Body of pancreas (tissue), 4 donors: ENCODE data around the gene NCOR1. TPM values are rescaled to one million over a fixed set of nuclear protein-coding genes. Genes with fewer than 3 reads are reported as not detected.
A peak's percentile ranks its signal among the peaks of the same experiment; 100 is the strongest.

Experiments used
- ATAC-seq: fragments of 150-250 bp; one replicate; pipeline ENCODE4 v1.9.1; 2016
- DNase-seq, 4 donors: peaks; one replicate each; pipeline ENCODE4 v3.0.0-alpha.2; 2019
- H3K27ac ChIP-seq, 4 donors: fragments of 200-600 bp; sonication (generic); 1 replicate in 3 of 4; 2 replicates in 1 of 4; pipeline versions ENCODE4 v1.5.1 to v1.6.1; 2016 to 2019; ENCODE audit warnings: mild to moderate bottlenecking in 1 of 4, mixed read lengths in 1 of 4, moderate library complexity in 1 of 4
- H3K27me3 ChIP-seq, 2 donors: fragments of 200-600 bp; sonication (generic); one replicate each; pipeline ENCODE4 v1.6.0; 2016; ENCODE audit warnings: mild to moderate bottlenecking in 1 of 2
- H3K36me3 ChIP-seq, 2 donors: fragments of 200-600 bp; sonication (generic); replicated peaks in 1 of 2; 2 replicates each; pipeline ENCODE4 v1.5.1; 2016; ENCODE audit warnings: low read depth in 2 of 2; ENCODE audit not compliant: insufficient read depth in 1 of 2
- H3K4me1 ChIP-seq: fragments of 200-600 bp; sonication (generic); one replicate; pipeline ENCODE4 v1.6.0; 2016
- H3K4me3 ChIP-seq, 2 donors: fragments of 200-600 bp; sonication (generic); 1 replicate in 1 of 2; 2 replicates in 1 of 2; pipeline ENCODE4 v1.5.1; 2016 to 2019
- H3K9me3 ChIP-seq, 3 donors: fragments of 200-600 bp; sonication (generic); 1 replicate in 2 of 3; 2 replicates in 1 of 3; pipeline ENCODE4 v1.5.1; 2016
- CTCF ChIP-seq, 7 experiments: fragments of 450-650 bp in 4 of 7; fragments of 200-600 bp in 3 of 7; sonication (generic) in 3 of 7; IDR thresholded peaks; one replicate each; pipeline ENCODE4 v1.5.1; 2016 to 2019; ENCODE audit warnings: antibody characterized with exemption in 7 of 7
- POLR2A ChIP-seq, 3 donors: fragments of 450-650 bp; IDR thresholded peaks; one replicate each; pipeline ENCODE4 v1.6.1; 2016; ENCODE audit warnings: antibody characterized with exemption in 3 of 3, mild to moderate bottlenecking in 2 of 3
- WGBS, 2 donors: methylation state at CpG; one replicate each; pipeline ENCODE4 v1.1.5; 2017; 5-methylcytosine and 5-hydroxymethylcytosine counted together
- intact Hi-C: fragments of 100-400 bp; cut with DNase I; formaldehyde crosslinking; loops from one replicate; pipeline ENCODE4 v1.15.1; 2023
- total RNA-seq, 2 donors: library from RNA; depleted of rRNA; stranded (reverse); fragments of >200 nt; gene quantifications; one replicate each; pipeline ENCODE4 v1.1.0, GENCODE V29; 2016

NCOR1 gene
- total RNA-seq, 2 donors from 2014 or later, result 120 to 230 TPM

GRCh38 chr17:15999141-15999973 lies 216.0 kb downstream of the NCOR1 start, which contains the start of the genes TTC19 and ZSWIM7:
TTC19 (plus strand) TSS chr17:15999824; CDS start chr17:15999849, 25 bp downstream.
ZSWIM7 (minus strand) TSS chr17:15999704; CDS start chr17:15999594, 110 bp downstream.
- Histone ChIP-seq H3K27ac (peak within 1 kb of the TSS; percentile 90 to 97 (median 92)), H3K36me3 (peaks cover 0 to 13% of the 10 kb centered on the region in 2 donors), H3K9me3 (no peaks in the 10 kb centered on the region), H3K4me3 (peak within 1 kb of the TSS; percentile 40 to 44), H3K4me1 (peaks cover 17% of the 10 kb centered on the region), H3K27me3 (no peaks in the 10 kb centered on the region)
- peak; percentile 96 to 98 (median 98) for DNase-seq
- WGBS, 2 donors, result 0 to 1% methylated on average over 28 to 76 of the region's 91 CpGs
- intact Hi-C loops, result no loop called here
- TF ChIP-seq CTCF (IDR thresholded peaks at IDR 0.05) (peak in 1 of 7 experiments; percentile 29), POLR2A (IDR thresholded peaks at IDR 0.05) (peak; percentile 91 to 98 (median 96))
- peak; percentile 95 for ATAC-seq

GRCh38 chr17:15998031-15998562 lies 217.2 kb downstream of the NCOR1 start:
- H3K9me3 ChIP-seq, result no peaks in the 10 kb centered on the region
- H3K4me3 ChIP-seq, result no peak overlapping the region
- ATAC-seq, result no peak
- no peaks in the 10 kb centered on the region for H3K27me3 ChIP-seq
- H3K27ac ChIP-seq, result peak overlapping the region in 1 of 4 donors; percentile 97
- WGBS, 2 donors, result 66 to 80% methylated on average over 4 of the region's 4 CpGs
- H3K36me3 ChIP-seq, result peaks cover 0 to 2% of the 10 kb centered on the region in 2 donors
- peaks cover 17% of the 10 kb centered on the region for H3K4me1 ChIP-seq
- no peak for DNase-seq
- intact Hi-C loops, result no loop called here
- TF ChIP-seq POLR2A (IDR thresholded peaks at IDR 0.05) (no peak), CTCF (IDR thresholded peaks at IDR 0.05) (no peak)

- TF ChIP-seq CTCF (IDR thresholded peaks at IDR 0.05) (no peak), POLR2A (IDR thresholded peaks at IDR 0.05) (no peak)
- no peak for DNase-seq
- Histone ChIP-seq H3K4me3 (no peak overlapping the region), H3K27me3 (no peaks in the 10 kb centered on the region), H3K27ac (no peak overlapping the region), H3K9me3 (no peaks in the 10 kb centered on the region), H3K4me1 (peaks cover 13% of the 10 kb centered on the region), H3K36me3 (peaks cover 0 to 2% of the 10 kb centered on the region in 2 donors)
- intact Hi-C loops, result no loop called here
- ATAC-seq, result no peak
- WGBS, 2 donors, result 72 to 73% methylated on average over 6 of the region's 6 CpGs
Measured at GRCh38 chr17:15996322-15996721, 219.0 kb downstream of the NCOR1 start.

GRCh38 chr17:15981646-15982580 lies 233.4 kb downstream of the NCOR1 start:
- no peak for TF ChIP-seq POLR2A (IDR thresholded peaks at IDR 0.05)
- TF ChIP-seq CTCF (IDR thresholded peaks at IDR 0.05), result no peak
- H3K4me1 ChIP-seq, result no peaks in the 10 kb centered on the region
- H3K27ac ChIP-seq, result no peak overlapping the region
- no peaks in the 10 kb centered on the region for H3K9me3 ChIP-seq
- DNase-seq (no peak), ATAC-seq (no peak)
- H3K4me3 ChIP-seq, result no peak overlapping the region
- intact Hi-C loops, result no loop called here
- peaks cover 6 to 10% of the 10 kb centered on the region in 2 donors for H3K36me3 ChIP-seq
- WGBS, 2 donors, result 80 to 85% methylated on average over 5 of the region's 5 CpGs
- no peaks in the 10 kb centered on the region for H3K27me3 ChIP-seq
